Superior temporal gyrus (tissue), 1 donor: ENCODE data around the gene DYNC1I1.

Source experiments
- DNase-seq: peaks from one replicate; pipeline ENCODE4 v3.0.0-alpha.2; 2016; ENCODE audit errors: extremely low spot score

The DYNC1I1 gene

GRCh38 chr7:95957510-95957909 lies 185.2 kb downstream of the DYNC1I1 start:
- no peak for DNase-seq

GRCh38 chr7:95960706-95961244 lies 188.4 kb downstream of the DYNC1I1 start:
- no peak for DNase-seq

GRCh38 chr7:95963446-95963990 lies 191.2 kb downstream of the DYNC1I1 start:
- DNase-seq, result no peak

GRCh38 chr7:95971716-95972115 lies 199.4 kb downstream of the DYNC1I1 start:
- no peak for DNase-seq

GRCh38 chr7:95972523-95972922 lies 200.2 kb downstream of the DYNC1I1 start:
- no peak for DNase-seq

GRCh38 chr7:95974108-95974507 lies 201.8 kb downstream of the DYNC1I1 start:
- no peak for DNase-seq

- DNase-seq, result no peak
Measured at GRCh38 chr7:95976369-95977060, 204.2 kb downstream of the DYNC1I1 start.

GRCh38 chr7:95977994-95978393 lies 205.6 kb downstream of the DYNC1I1 start:
- no peak for DNase-seq

GRCh38 chr7:95980167-95980566 lies 207.8 kb downstream of the DYNC1I1 start:
- DNase-seq, result no peak

- no peak for DNase-seq
Measured at GRCh38 chr7:95980706-95981105, 208.4 kb downstream of the DYNC1I1 start.

GRCh38 chr7:95986178-95986764 lies 213.9 kb downstream of the DYNC1I1 start:
- DNase-seq, result peak; percentile 71

- DNase-seq, result no peak
Measured at GRCh38 chr7:95989301-95989700, 216.9 kb downstream of the DYNC1I1 start.

- DNase-seq, result no peak
Measured at GRCh38 chr7:95993380-95993779, 221.0 kb downstream of the DYNC1I1 start.

GRCh38 chr7:95996174-95996573 lies 223.8 kb downstream of the DYNC1I1 start:
- DNase-seq, result peak; percentile 51

GRCh38 chr7:95996886-95997285 lies 224.5 kb downstream of the DYNC1I1 start:
- DNase-seq, result no peak

GRCh38 chr7:95997632-95998031 lies 225.3 kb downstream of the DYNC1I1 start:
- DNase-seq, result no peak

GRCh38 chr7:95999481-95999880 lies 227.1 kb downstream of the DYNC1I1 start:
- no peak for DNase-seq

- DNase-seq, result no peak
Measured at GRCh38 chr7:96004578-96004977, 232.2 kb downstream of the DYNC1I1 start.

- DNase-seq, result no peak
Measured at GRCh38 chr7:96005271-96005670, 232.9 kb downstream of the DYNC1I1 start.

GRCh38 chr7:96009148-96009547 lies 236.8 kb downstream of the DYNC1I1 start:
- no peak for DNase-seq

GRCh38 chr7:96013836-96014235 lies 241.5 kb downstream of the DYNC1I1 start:
- no peak for DNase-seq

GRCh38 chr7:96014617-96015016 lies 242.3 kb downstream of the DYNC1I1 start:
- DNase-seq, result no peak

- no peak for DNase-seq
Measured at GRCh38 chr7:96016056-96016586, 243.8 kb downstream of the DYNC1I1 start.
